ENCODE results near the gene PBRM1. TPM values are rescaled to one million over a fixed set of nuclear protein-coding genes. Genes with fewer than 3 reads are reported as not detected.

The PBRM1 gene
- total RNA-seq, 1 donor from 2014 or later = 90.1 TPM

DNA sequence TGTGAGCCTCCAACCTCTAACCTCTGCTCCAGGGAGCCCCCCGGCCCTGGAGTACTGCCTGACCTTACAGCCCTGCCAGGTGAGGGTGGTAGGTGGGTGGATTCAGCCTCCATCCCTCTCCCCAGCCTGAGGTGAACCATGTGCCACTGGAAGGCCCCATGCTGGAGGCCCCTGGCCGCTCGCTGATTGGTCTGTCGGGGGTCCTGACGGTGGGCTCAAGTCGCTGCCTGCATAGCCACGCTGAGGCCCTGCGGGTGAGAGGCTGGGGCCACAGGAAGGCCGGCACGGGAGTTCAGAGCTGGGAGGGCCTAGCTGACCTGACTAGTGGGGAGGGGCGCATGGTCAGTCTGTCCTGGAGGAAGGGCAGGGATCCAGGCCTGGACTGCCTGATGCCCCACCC, 171.1 kb downstream of the PBRM1 start:
- Mint-ChIP-seq H3K36me3 (no peaks in the 10 kb centered on the region), H3K4me1 (peaks cover 2% of the 10 kb centered on the region), H3K27ac (no peak overlapping the region), H3K4me3 (no peak overlapping the region), H3K9me3 (no peaks in the 10 kb centered on the region), H3K27me3 (ENCODE audit: low read depth) (no peaks in the 10 kb centered on the region)
- DNase-seq (ENCODE audit: low spot score in 2 of 2, unreplicated experiment in 2 of 2) = no peak
- no peak for TF ChIP-seq CTCF (IDR thresholded peaks at IDR 0.05; ENCODE audit: unreplicated experiment)

DNA sequence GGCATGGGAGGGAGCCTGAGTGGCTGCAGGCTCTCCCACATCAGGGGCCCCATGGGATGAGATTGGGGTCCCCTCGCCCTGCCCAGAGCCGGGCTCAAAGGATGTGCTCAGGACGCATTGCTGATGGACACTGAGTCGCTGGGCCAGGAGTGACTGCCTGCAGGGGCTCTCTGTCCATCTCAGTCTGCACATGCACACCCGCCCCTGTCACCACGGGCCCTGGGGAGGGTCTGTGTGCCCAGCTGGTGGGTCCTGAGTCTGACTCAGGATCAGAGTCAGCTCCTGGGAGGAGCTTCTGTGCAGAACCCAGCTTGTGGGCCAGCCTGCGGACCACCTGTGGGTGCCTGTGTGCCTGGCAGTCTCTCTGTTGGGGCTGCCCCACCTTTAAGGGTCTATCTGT, 172.4 kb downstream of the PBRM1 start:
- H3K4me3 Mint-ChIP-seq = no peak overlapping the region
- H3K27me3 Mint-ChIP-seq (ENCODE audit: low read depth) = no peaks in the 10 kb centered on the region
- no peak for TF ChIP-seq CTCF (IDR thresholded peaks at IDR 0.05; ENCODE audit: unreplicated experiment)
- no peak for DNase-seq (ENCODE audit: low spot score in 2 of 2, unreplicated experiment in 2 of 2)
- H3K36me3 Mint-ChIP-seq = no peaks in the 10 kb centered on the region
- no peaks in the 10 kb centered on the region for H3K9me3 Mint-ChIP-seq
- no peaks in the 10 kb centered on the region for H3K4me1 Mint-ChIP-seq
- no peak overlapping the region for H3K27ac Mint-ChIP-seq

DNA sequence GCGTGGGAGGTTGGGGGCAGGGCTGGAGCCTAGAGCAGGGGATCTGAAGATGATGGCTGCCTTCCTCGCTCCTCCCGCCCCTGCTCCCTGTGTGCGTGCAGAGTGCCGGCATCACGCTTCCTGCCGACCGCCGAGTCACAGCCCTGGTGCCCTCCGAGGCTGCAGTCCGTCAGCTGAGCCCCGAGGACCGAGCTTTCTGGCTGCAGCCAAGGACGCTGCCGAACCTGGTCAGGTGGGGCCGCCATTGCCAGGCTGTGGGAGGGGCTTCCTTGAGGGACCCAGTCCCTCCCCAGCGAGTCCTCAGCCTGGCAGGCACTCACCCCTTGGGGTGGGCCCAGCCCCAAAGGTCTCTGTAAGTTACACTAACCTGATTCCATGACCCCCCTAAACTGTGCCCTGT, 173.0 kb downstream of the PBRM1 start:
- H3K27ac Mint-ChIP-seq = no peak overlapping the region
- TF ChIP-seq CTCF (IDR thresholded peaks at IDR 0.05; ENCODE audit: unreplicated experiment) = no peak
- no peaks in the 10 kb centered on the region for H3K27me3 Mint-ChIP-seq (ENCODE audit: low read depth)
- DNase-seq (ENCODE audit: low spot score in 2 of 2, unreplicated experiment in 2 of 2) = no peak
- no peaks in the 10 kb centered on the region for H3K36me3 Mint-ChIP-seq
- H3K4me1 Mint-ChIP-seq = no peaks in the 10 kb centered on the region
- H3K4me3 Mint-ChIP-seq = no peak overlapping the region
- H3K9me3 Mint-ChIP-seq = no peaks in the 10 kb centered on the region

GRCh38 chr3:52512105-52512504, 173.6 kb downstream of the PBRM1 start:
- no peaks in the 10 kb centered on the region for H3K27me3 Mint-ChIP-seq (ENCODE audit: low read depth)

DNA sequence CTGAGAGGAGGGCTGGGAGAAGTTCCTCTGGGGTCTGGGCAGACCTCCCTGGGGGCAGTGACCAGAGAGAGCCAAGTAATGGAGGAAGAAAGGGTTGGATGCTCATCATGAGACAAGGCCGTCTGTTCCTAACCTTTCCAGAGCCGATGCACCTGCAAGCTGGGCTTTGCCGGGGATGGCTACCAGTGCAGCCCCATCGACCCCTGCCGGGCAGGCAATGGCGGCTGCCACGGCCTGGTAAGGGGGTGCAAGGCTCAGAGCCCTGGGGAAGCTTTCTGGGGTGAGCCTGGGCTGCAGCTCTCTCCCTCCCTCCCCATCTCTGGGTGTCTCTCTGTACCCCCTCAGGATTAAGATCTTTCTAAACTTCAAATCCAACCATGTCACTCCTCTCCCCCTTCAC, 174.2 kb downstream of the PBRM1 start:
- Mint-ChIP-seq H3K4me1 (no peaks in the 10 kb centered on the region), H3K27me3 (ENCODE audit: low read depth) (no peaks in the 10 kb centered on the region), H3K36me3 (no peaks in the 10 kb centered on the region), H3K9me3 (no peaks in the 10 kb centered on the region), H3K27ac (no peak overlapping the region), H3K4me3 (no peak overlapping the region)
- DNase-seq (ENCODE audit: low spot score in 2 of 2, unreplicated experiment in 2 of 2) = no peak
- no peak for TF ChIP-seq CTCF (IDR thresholded peaks at IDR 0.05; ENCODE audit: unreplicated experiment)

More at GRCh38 chr3:52512105-52512504, 173.6 kb downstream of the PBRM1 start:
- Mint-ChIP-seq H3K36me3 (no peaks in the 10 kb centered on the region), H3K9me3 (no peaks in the 10 kb centered on the region), H3K4me3 (no peak overlapping the region), H3K4me1 (no peaks in the 10 kb centered on the region), H3K27ac (no peak overlapping the region)
- DNase-seq (ENCODE audit: low spot score in 2 of 2, unreplicated experiment in 2 of 2) = no peak
- TF ChIP-seq CTCF (IDR thresholded peaks at IDR 0.05; ENCODE audit: unreplicated experiment) = no peak

- TF ChIP-seq CTCF (IDR thresholded peaks at IDR 0.05; ENCODE audit: unreplicated experiment) = no peak
- Mint-ChIP-seq H3K9me3 (no peaks in the 10 kb centered on the region), H3K4me3 (no peak overlapping the region), H3K36me3 (no peaks in the 10 kb centered on the region), H3K27ac (no peak overlapping the region), H3K4me1 (no peaks in the 10 kb centered on the region), H3K27me3 (ENCODE audit: low read depth) (no peaks in the 10 kb centered on the region)
- DNase-seq (ENCODE audit: low spot score in 2 of 2, unreplicated experiment in 2 of 2) = no peak
Observed at GRCh38 chr3:52509753-52510328, 175.9 kb downstream of the PBRM1 start.
